ENCODE measurements around the gene TSPAN4. TPM values are rescaled to one million over a fixed set of nuclear protein-coding genes. Genes with fewer than 3 reads are reported as not detected.

TSPAN4 gene
- total and polyA plus RNA-seq, 4 donors: 68.3 to 197 (median 134) TPM

- 0 to 1% methylated on average over 22 of the region's 22 CpGs for WGBS, 2 donors
- Histone ChIP-seq H3K4me3 (peak overlapping the region; percentile 24), H3K4me1 (ENCODE audit: control insufficient read depth in 5 of 5, insufficient read depth in 5 of 5, low read length in 5 of 5) (peaks cover under 1 to 57% (median 35%) of the 10 kb centered on the region in 5 donors), H3K36me3 (ENCODE audit: control insufficient read depth in 4 of 4, insufficient read depth in 4 of 4, low read length in 4 of 4) (peaks cover 0 to 31% (median 2%) of the 10 kb centered on the region in 4 donors), H3K9me3 (ENCODE audit: control insufficient read depth in 4 of 4, insufficient read depth in 3 of 4, low read length in 3 of 4) (peaks cover 0 to 3% (median 0%) of the 10 kb centered on the region in 4 donors), H3K27ac (ENCODE audit: low read depth in 1 of 2, low read length in 1 of 2) (peak overlapping the region; percentile 41 to 84), H3K9ac (ENCODE audit: insufficient read depth in 1 of 2, low read length in 2 of 2) (no peak overlapping the region), H3K27me3 (ENCODE audit: control insufficient read depth in 3 of 3, insufficient read depth in 3 of 3, low read length in 2 of 3) (peaks cover 0 to 22% (median 19%) of the 10 kb centered on the region in 3 donors)
- DNase-seq: no peak
- ATAC-seq (ENCODE audit: insufficient read depth, low FRiP score): no peak
- no peak for TF ChIP-seq CTCF (IDR thresholded peaks at IDR 0.05; ENCODE audit: control extremely low read depth, extremely low read depth)
Observed at GRCh38 chr11:826836-827145, 15.9 kb upstream of the TSPAN4 start.

DNA sequence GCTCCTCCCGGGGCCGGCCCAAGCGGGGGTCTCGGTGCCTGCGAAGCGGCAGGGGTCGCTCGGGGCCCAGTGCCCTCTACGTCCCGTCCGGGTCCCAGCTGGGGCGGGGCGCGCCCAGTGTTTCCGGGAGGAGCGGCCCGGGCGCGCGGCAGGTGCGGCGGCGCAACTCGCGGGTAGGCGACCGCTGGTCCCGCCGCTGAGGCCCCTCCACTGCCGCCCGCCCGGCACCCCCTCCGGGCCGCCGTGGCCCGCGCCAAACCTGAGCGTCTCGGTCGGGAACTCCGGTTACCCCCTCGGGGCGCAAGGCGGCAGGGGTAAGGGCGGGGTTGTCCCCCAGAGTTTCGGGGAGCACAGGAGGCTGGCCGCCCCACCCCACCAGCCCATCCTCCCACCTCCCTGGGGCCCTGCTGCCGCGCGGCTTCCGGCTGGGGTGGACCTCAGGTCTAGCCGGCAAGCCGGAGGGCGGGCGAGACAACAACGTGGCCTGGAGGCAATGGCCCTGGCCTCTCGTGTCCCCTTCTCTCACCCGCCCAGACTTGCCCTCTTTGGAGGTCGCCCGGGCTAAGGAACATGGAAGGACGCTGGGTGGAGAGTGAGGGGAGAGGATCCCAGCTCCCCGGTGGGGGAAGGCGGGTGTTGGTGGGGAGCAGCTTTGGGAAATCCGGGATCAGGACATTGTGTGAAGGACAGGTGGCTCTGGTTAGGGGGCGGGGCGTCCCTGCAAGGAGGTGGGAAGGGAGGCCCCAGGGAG lies 15.3 kb upstream of the TSPAN4 start:
- peaks cover 0 to 24% (median 19%) of the 10 kb centered on the region in 3 donors for H3K27me3 ChIP-seq (ENCODE audit: control insufficient read depth in 3 of 3, insufficient read depth in 3 of 3, low read length in 2 of 3)
- ATAC-seq (ENCODE audit: insufficient read depth, low FRiP score): no peak
- 4 to 8% methylated on average over 40 to 66 of the region's 66 CpGs for WGBS, 2 donors
- no peak for TF ChIP-seq CTCF (IDR thresholded peaks at IDR 0.05; ENCODE audit: control extremely low read depth, extremely low read depth)
- no peak overlapping the region for H3K9ac ChIP-seq (ENCODE audit: insufficient read depth in 1 of 2, low read length in 2 of 2)
- no peak for DNase-seq
- peak overlapping the region; percentile 24 for H3K4me3 ChIP-seq
- H3K4me1 ChIP-seq (ENCODE audit: control insufficient read depth in 5 of 5, insufficient read depth in 5 of 5, low read length in 5 of 5): peaks cover 0 to 63% (median 35%) of the 10 kb centered on the region in 5 donors
- H3K9me3 ChIP-seq (ENCODE audit: control insufficient read depth in 4 of 4, insufficient read depth in 3 of 4, low read length in 3 of 4): peaks cover 0 to 3% (median 0%) of the 10 kb centered on the region in 4 donors
- peaks cover 0 to 25% (median 2%) of the 10 kb centered on the region in 4 donors for H3K36me3 ChIP-seq (ENCODE audit: control insufficient read depth in 4 of 4, insufficient read depth in 4 of 4, low read length in 4 of 4)
- peak overlapping the region; percentile 41 to 84 for H3K27ac ChIP-seq (ENCODE audit: low read depth in 1 of 2, low read length in 1 of 2)

- Histone ChIP-seq H3K9ac (ENCODE audit: insufficient read depth in 1 of 2, low read length in 2 of 2) (no peak within 1 kb of the TSS), H3K4me3 (peak within 1 kb of the TSS; percentile 24), H3K9me3 (ENCODE audit: control insufficient read depth in 4 of 4, insufficient read depth in 3 of 4, low read length in 3 of 4) (peaks cover 0 to 3% (median 0%) of the 10 kb centered on the region in 4 donors), H3K27me3 (ENCODE audit: control insufficient read depth in 3 of 3, insufficient read depth in 3 of 3, low read length in 2 of 3) (peaks cover 0 to 24% (median 19%) of the 10 kb centered on the region in 3 donors), H3K27ac (ENCODE audit: low read depth in 1 of 2, low read length in 1 of 2) (peak within 1 kb of the TSS; percentile 75 to 84), H3K36me3 (ENCODE audit: control insufficient read depth in 4 of 4, insufficient read depth in 4 of 4, low read length in 4 of 4) (peaks cover 0 to 22% (median 1%) of the 10 kb centered on the region in 4 donors), H3K4me1 (ENCODE audit: control insufficient read depth in 5 of 5, insufficient read depth in 5 of 5, low read length in 5 of 5) (peaks cover 0 to 65% (median 35%) of the 10 kb centered on the region in 5 donors)
- DNase-seq (no peak), ATAC-seq (ENCODE audit: insufficient read depth, low FRiP score) (no peak)
- 17 to 31% methylated on average over 5 of the region's 5 CpGs for WGBS, 2 donors
- no peak for TF ChIP-seq CTCF (IDR thresholded peaks at IDR 0.05; ENCODE audit: control extremely low read depth, extremely low read depth)
Observed at GRCh38 chr11:827897-828192, 14.8 kb upstream of the TSPAN4 start, which contains the start of gene CRACR2B. TSS of gene CRACR2B (plus strand) at chr11:827919. CDS start at chr11:828608, 689 bp downstream.
